NB4 (cell line): ENCODE results near the gene PML.

ENCODE experiments used
- DNase-seq: peaks from one replicate; pipeline ENCODE4 v3.0.0; 2010; ENCODE audit warnings: low read depth
- H3K4me3 ChIP-seq: one replicate; pipeline ENCODE4 v1.5.1; 2011; ENCODE audit warnings: mild to moderate bottlenecking, low read depth, low read length, moderate library complexity
- MYC ChIP-seq: IDR thresholded peaks from 2 replicates; pipeline ENCODE4 v1.6.1; 2011; ENCODE audit warnings: low read depth, low read length
- POLR2A ChIP-seq: IDR thresholded peaks from 2 replicates; pipeline ENCODE4 v1.6.1; 2011; ENCODE audit warnings: mild to moderate bottlenecking; ENCODE audit not compliant: insufficient read length; ENCODE audit errors: extremely low read depth
- TF ChIP-seq, protein P1 (sequence below): IDR thresholded peaks from one replicate; pipeline ENCODE4 v1.5.1; 2012; ENCODE audit warnings: low read depth, low read length
- TF ChIP-seq, protein P2 (sequence below): IDR thresholded peaks from 2 replicates; pipeline ENCODE4 v1.6.1; 2011; ENCODE audit warnings: low read depth, low read length

The PML gene

DNA sequence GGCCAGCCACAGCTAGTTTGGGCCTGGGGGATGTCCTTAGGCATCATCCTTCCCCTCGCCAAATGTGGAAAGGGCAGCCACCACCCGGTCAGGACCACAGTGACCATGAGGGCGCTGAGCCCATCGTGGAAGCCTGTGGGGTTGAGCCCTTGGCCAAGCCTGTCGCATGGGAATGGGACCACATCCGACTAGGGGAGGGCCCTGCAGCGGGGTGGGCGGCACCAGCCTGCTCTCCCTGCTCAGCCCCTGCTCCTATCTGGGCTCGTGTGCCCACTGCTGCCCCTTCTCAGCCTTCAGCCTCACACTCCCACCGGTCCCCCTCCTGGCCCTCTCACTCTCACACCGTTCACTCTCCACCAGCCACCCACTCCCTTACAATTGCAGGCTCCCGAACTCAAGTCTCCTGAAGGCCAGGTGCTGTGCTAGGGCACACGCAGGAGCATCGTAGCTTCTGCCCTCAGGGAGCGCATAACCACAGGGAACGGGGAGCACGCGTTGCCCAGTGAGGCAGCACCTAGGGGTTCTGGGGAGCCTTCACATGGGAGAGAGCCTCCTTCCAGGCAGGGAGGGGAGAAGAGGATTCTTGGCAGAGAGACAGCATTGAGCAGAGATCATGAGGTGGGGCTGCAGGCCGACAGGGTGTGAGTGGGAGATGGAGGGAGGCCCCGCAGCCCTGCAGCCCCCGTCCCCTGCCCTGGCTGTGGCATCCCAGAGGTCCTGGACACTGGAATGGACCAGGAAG lies 42.2 kb upstream of the PML start:
- TF ChIP-seq, protein P1, sequence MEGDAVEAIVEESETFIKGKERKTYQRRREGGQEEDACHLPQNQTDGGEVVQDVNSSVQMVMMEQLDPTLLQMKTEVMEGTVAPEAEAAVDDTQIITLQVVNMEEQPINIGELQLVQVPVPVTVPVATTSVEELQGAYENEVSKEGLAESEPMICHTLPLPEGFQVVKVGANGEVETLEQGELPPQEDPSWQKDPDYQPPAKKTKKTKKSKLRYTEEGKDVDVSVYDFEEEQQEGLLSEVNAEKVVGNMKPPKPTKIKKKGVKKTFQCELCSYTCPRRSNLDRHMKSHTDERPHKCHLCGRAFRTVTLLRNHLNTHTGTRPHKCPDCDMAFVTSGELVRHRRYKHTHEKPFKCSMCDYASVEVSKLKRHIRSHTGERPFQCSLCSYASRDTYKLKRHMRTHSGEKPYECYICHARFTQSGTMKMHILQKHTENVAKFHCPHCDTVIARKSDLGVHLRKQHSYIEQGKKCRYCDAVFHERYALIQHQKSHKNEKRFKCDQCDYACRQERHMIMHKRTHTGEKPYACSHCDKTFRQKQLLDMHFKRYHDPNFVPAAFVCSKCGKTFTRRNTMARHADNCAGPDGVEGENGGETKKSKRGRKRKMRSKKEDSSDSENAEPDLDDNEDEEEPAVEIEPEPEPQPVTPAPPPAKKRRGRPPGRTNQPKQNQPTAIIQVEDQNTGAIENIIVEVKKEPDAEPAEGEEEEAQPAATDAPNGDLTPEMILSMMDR = no peak
- TF ChIP-seq POLR2A (no peak), MYC (no peak)
- TF ChIP-seq, protein P2, sequence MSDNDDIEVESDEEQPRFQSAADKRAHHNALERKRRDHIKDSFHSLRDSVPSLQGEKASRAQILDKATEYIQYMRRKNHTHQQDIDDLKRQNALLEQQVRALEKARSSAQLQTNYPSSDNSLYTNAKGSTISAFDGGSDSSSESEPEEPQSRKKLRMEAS = no peak
- DNase-seq = no peak
- no peak overlapping the region for H3K4me3 ChIP-seq

DNA sequence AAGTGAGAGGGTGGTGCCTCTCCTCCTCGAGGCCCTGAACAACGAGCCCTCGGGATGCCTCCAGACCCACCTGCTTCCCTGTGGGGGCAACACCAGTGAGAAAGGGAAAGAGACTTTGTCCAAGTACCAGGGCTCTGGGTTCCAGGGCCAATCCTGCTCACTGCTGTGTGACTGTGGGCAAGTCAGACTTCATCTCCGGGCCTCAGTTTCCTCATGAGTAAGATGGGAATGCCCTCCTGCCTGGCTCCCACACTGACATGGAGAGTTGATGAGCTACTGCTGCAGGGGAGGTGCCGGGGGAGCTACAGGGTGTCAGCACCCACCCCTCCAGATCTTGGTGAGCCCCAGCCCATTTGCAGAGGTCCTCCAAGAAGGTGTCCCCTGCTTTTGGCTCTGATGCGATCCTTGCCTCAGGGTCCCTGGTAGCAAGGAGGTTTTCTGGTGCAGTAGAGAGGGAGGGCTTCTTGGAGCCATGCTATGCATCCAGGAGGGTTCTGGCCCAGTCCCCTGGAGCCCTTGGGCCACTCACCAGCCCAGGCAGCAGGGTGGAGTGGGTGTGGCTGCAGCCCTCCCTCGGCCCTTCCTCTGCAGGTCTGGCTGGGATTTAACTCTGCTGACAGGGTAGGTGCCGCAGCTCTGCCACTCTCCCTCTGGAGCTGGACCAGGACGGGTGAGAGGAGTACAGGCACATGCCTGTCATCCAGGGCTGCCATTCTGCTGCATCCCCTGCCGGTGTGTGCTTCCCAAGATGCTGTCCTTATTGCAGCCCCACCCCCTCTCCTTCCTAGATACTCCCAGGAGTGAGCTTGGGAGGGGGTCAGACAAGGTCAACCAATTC lies 41.4 kb upstream of the PML start:
- DNase-seq = no peak
- TF ChIP-seq, protein P2 = no peak
- TF ChIP-seq, protein P1 = no peak
- TF ChIP-seq POLR2A (no peak), MYC (no peak)
- H3K4me3 ChIP-seq = no peak overlapping the region

DNA sequence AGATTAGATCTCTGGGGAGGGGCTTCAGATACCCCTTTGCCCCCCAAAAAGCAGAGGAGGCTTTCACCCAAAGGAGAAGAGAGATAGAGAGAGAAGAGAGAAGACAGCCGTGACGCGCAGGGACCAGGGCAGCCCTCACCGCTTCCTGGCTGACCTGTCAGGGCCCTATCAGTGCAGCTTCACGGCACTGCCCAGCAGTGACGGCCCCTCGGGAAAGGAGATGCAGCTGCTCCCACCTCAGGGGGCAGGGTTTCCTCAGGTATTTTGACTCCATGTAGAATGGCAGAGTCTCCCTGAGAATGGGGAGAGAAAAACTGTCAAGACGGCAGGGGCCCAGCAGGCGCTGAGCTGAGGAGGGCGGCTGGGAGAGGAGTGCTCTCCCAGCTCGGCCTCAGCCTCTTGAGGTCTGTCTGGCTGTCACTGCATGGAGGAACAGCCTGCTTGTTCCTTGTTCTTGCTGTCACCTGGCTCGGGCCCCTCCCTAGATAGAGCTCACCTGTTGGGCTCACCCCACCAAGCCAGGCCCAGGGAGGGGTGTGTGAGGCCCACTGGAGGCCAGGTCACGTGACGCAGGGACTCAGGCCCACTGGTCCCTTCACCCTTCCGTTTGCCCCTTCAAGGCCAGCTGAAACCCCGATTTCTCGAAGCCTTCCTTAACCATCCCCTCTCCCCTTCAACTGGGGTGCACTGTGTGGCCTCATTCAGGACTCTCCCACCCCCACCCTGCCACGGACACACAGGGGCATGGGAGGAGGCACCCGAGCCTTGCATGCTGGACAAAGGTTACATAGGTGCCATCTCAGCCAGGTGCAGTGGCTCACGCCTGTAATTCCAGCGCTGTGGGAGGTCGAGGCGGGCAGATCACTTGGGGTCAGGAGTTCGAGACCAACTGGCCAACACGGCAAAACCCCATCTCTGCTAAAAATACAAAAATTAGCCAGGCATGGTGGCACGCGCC lies 40.0 kb upstream of the PML start:
- no peak for DNase-seq
- H3K4me3 ChIP-seq = no peak overlapping the region
- TF ChIP-seq, protein P1 = no peak

DNA sequence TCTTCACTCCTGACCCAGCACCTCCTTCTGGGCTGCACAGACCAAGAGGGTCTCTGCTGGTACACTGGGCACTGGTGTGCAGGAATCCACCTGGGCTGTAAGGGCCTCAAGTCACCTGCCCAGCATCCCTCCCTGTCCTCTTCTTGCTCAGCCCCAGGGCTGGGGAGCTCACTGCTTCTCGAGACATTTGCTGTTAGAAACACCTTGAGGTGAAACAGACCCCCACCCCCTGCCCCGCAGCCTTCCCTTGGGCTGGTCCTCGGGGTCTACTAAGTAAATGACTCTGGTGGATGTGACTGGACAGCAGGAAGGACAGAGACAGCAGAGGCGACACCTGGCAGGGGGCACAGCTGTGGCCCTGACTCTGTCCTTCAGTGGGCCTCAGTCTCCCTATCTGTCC lies 39.2 kb upstream of the PML start:
- TF ChIP-seq POLR2A = no peak
- no peak for TF ChIP-seq MYC
- TF ChIP-seq, protein P1 = no peak
- TF ChIP-seq, protein P2 = no peak
- DNase-seq = no peak

DNA sequence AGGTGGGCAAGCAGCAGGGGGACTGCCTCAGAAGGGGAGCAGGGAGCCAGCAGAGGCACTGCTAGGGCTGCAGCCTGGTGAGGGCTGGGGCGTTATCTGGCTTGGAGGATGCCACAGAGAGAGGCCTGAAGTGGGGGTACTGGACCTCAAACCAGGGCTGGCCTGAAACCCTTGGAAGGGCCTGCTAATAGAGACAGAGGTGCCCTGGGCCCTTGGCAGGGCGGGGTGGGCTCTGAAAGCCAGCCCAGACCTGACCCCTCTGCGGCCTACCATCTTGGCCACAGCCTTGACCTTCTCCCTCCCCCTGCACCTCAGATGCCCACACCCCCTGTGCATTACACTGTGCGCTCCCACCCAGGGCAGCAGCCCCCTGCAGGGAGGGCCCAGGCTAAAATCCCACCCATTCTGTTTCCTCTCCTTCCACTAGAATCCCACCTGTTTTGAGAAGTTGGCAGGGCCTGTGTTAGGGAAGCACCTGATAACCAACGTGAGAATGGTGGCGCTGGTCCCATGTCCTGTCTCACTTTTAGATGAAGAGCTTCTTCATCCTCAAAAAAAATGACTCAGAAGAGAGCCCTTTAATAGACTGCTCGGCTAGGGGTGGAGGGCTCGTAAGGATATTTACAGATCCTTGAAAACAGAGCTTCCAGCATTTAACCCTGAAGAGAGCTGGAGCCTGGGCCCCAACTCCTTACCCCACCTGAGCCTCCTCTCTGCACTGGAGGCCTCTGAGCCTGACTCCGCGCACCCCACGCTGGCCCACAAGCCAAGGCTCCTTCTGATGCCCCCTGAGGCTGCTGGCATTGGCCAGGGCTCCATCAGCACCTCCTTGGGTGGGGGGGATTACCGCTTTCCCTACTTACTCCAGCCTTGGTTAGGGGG lies 38.4 kb upstream of the PML start:
- H3K4me3 ChIP-seq = no peak overlapping the region
- no peak for DNase-seq
- TF ChIP-seq, protein P1 = no peak
- no peak for TF ChIP-seq MYC
- TF ChIP-seq, protein P2 = no peak
- no peak for TF ChIP-seq POLR2A

More for the DNA sequence above, 39.2 kb upstream of the PML start:
- no peak overlapping the region for H3K4me3 ChIP-seq
